NCI-H1436 (cell line): ENCODE results near the gene MYOG.

Experiments
- DNase-seq: peaks from one replicate; lab custom pipeline; 2025; lab: John Stamatoyannopoulos, UW

MYOG gene

DNA sequence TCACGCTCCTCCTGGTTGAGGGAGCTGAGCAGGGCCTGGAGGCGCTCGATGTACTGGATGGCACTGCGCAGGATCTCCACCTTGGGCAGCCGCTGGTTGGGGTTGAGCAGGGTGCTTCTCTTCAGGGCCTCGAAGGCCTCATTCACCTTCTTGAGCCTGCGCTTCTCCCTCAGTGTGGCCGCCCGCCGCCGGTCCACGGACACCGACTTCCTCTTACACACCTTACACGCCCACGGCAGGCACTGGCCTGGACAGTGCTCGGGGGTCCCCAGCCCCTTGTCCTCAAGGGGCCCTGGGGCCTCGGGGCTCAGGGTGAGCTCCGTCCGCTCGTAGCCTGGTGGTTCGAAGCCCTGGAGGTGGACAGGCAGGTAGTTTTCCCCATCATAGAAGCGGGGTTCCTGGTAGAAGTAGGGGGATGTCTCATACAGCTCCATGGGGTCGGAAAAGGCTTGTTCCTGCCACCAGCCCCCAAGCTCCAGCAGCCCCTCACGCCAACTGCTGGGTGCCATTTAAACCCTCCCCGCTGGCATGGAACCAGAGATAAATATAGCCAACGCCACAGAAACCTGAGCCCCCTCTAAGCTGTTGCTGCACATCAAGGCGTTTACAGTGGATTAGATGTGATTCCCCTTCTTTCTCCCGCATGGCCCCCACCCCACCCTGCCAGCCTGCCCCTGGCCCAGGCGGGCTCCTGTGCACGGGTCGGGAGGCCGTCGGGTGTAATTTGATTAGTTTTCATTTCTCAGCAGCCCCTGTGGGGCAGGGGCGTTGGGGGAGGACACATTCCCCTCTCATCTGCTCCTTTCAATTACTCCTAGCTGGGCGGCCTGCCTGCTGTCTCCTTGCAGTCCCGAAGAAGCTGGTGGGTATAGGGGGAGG, at the start of gene MYOG:
TSS of gene MYOG (minus strand) at position 485 of the 879 bp plus-strand sequence. CDS start at position 434, 51 bp downstream.
- no peak for DNase-seq

DNA sequence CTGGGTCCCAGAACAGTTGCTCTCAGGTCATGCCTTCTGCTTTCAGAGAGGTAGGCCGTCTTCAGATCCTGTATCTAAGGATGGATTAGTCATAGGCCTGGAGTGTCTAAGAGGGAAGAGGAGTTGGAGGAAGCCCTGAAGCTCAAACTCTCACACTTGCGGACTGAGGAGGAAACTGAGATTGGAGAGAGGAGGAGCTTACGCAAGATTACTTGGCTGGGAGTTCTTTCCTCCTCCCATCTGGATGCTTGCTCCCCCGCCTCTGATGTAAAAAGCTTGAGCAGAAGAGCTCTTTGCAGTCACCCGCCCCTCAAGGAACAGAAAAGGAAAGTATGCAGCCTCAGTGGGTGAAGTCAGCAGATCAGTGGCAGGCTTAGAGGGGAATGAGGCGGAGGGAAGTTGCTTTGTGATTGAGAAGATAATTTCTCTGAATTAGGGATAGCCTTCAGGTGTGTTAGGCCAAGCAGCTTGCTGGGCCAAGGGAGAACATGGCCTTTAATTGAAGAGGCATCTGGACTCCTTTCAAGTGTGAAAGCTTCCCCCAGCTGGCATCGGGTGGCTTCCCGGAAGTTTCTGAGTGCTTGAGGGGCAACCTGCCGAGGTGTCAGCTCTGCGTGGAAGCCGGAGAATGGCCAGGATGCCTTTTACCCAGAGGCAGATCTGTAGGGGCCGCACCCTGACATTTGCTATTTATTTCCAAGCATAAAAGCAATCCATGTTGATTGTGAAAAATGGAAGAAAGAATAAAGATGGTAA, 48.3 kb upstream of the MYOG start:
- DNase-seq: no peak

GRCh38 chr1:203131548-203132200, 45.9 kb upstream of the MYOG start:
- no peak for DNase-seq

- no peak for DNase-seq
These were observed 44.7 kb upstream of the MYOG start for GRCh38 chr1:203130358-203130985.

DNA sequence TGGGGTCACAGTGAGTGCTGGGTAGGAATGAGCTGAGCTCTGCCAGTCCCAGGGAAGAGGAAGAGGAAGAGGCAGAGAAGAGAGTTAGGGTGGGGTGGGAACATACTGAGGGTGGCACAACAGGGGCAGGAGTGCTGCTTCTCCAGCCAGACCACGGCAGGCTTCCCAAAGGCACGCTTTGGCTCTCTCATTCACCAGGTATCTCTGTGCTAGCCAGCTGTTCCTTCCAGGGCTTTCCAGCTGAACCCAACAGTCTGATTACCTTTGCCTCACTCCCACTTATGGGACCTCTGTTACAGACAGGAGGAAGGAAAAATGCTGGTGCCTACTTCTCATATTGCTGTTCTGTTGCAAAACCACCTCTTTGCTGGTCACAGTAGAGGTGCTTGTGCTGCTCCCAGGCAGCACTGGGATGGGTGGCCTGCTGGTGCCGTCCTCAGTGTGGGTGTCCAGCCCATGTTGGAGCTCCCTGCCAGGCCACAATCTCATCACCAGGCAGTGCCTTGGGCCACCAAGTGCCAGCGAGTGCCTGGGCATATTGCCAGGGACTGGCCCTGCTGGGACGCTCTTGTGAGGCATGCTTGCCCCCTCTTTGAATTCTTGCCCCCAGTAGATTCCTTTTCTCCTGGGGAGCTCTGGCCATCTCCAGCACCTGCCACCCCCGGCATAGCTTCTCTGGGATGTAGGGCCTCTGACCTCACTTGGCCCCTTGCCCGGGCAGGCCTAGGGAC, 43.9 kb upstream of the MYOG start:
- DNase-seq: no peak

GRCh38 chr1:203128716-203129500, 43.1 kb upstream of the MYOG start:
- no peak for DNase-seq

DNA sequence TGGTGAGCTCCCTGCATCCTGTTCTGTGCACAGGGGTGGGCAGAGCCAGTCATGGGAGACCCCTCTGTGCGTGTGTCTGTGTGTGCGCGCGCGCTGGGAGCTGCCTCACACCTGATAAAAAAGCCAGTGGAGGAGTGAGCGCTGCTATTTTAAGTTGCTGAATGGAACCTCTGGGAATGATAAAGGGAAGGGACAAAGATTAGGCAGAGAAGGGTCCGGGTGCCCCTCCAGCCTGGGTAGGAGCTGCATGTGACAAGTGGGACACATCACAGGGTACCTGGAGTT, 42.6 kb upstream of the MYOG start:
- DNase-seq: no peak

- DNase-seq: peak; percentile 36
These were observed 42.0 kb upstream of the MYOG start, which contains the start of gene ADORA1 for GRCh38 chr1:203127666-203128430. Gene ADORA1, plus strand, starts transcription at chr1:203127726. Its CDS starts 1,116 bp downstream, at chr1:203128842.

DNA sequence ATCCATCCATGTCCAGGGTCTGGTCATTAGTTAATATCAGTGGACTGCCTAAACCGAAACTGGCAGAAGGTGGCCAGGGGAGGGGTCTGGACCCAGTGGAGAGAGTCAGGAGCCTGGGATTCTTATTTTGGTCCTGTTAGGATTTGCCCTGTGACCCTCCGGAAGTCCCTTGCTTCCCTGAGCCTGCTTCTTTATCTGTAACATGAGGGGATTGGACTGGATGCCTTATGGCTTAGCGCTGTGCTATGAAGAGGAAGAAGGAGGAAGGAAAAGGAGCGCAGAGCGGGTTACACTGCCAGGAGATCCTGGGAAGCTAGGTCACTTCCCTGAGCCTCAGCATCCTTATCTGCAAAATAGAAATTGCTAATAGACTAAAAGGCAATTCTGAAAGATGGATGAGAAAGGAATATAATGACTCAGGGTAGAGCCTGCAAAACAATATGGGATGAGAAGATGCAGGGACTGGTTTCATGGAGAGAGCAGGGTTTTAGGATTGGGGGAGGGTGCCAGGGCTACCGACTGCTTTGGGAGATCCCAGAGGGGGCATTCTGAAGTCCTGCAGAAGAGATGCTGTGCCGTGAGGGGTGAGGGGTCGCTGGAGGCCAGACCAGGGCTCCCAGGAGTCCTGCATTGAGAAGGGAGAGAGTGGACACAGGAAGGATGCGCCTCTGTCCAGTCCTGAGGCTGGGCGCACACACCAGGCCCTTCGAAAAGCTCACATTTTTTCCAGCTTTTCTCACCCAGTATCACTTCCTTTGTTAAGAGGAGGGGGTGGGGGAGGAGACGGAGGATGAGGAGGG, 41.3 kb upstream of the MYOG start:
- DNase-seq: no peak

- no peak for DNase-seq
These were observed 40.5 kb upstream of the MYOG start for GRCh38 chr1:203126151-203126865.

- no peak for DNase-seq
These were observed 38.9 kb upstream of the MYOG start for GRCh38 chr1:203124546-203125317.

- no peak for DNase-seq
These were observed 38.2 kb upstream of the MYOG start for GRCh38 chr1:203124011-203124410.

DNA sequence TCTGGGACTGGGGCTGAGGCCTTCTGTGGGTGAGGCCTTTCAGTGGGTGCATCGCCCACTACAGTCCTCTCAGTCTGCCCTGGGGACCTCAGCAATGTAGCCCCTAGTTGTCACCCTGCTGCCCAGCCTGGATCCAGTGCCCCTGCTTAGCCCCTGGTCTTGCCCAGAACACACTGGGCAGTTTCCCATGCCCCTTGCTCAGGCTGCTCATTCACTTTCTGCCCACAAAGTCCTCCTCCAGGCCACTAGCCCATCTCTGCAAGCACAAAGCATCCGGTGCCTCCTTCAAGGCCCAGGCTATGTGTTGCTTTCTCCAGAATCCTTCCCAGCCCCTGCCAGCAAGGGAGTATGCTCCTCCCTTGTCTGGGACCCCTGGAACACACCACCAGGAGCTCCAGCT, 36.3 kb upstream of the MYOG start:
- DNase-seq: no peak

DNA sequence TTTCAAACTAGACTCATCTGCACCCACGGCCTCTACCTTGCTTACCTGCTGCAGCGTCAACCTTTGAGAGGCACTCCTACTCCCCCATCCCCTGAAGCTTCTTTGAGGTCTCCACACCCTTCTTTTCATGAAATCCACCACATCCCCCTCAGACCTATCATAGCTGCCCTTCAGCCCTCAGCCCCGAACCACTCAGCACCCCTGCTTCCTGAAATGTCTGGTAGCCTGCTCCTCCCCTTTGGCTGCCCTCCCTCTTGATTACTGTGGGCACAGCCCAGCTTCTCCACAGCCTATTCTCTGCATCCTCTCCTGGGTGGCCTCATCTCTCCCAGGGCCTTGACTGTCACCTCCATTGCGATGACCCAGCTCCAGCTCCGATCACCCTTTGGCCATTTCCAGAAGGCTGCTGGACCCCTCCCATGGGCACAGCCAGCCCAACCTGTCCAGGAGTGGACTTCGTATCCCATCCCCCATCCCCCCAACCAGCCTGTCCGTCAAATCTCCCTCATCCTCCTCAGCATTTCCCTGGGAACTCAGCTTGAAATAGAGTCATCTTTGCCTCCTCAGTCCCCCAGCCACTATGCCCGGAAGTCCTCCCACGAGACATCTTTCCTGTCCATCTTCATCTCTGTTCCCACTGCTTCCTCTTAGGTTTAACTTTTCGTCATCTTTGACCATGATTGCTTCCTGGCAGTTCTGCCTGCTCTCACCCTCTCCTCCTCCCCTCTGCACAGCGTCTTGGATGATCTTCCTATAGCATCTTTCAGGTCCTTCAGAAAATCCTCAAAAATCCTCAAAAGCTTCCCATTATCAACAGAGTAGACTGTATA, 35.6 kb upstream of the MYOG start:
- DNase-seq: no peak

DNA sequence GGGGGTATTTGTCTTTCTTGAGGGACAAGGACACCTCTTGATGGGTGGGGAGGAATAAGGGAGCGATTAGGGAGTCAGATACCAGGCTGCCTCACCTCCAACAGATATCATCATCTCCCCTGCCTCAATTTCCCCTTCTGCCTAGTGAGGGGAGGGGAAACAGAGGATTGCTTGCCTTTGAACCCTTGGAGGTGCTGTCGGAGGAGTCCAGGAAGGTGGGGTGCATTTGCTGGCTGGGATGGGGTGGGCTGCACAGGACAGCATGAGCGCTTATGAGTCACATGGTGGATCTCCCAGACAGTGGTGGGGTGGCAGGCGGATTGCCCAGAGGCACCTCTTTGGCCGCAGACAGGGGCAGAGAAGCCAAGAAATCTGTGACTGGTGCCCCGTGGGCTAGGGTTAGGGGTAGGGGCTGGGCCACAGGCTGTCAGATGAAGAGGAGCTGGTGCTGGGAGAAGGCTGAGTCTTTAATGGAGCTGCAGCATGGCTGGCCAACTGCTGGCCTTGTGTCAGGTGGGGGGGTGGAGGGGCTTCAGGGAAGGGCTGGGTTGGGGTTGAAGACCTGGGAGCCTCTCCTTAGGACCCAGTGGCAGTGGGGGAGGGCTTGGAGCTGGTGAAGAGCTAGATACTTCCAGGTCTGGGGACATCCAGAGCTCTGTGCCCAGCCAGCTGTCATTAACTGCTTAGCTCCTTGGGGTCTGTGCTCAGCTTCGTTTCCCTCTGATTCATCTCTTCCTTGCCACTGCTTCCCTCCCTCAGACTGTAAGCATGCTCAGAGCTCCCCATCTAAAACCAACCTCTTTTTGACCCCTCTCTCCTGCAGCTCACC, 34.7 kb upstream of the MYOG start:
- no peak for DNase-seq
